ENCODE measurements around the gene FAM204A. TPM values are rescaled to one million over a fixed set of nuclear protein-coding genes. Genes with fewer than 3 reads are reported as not detected.

The FAM204A gene
- total and polyA plus RNA-seq, 10 of the 15 experiments (the other 5 are each of a cell fraction or from before 2014, with no cell fraction given) = 24.5 to 96.0 (median 67.6) TPM

DNA sequence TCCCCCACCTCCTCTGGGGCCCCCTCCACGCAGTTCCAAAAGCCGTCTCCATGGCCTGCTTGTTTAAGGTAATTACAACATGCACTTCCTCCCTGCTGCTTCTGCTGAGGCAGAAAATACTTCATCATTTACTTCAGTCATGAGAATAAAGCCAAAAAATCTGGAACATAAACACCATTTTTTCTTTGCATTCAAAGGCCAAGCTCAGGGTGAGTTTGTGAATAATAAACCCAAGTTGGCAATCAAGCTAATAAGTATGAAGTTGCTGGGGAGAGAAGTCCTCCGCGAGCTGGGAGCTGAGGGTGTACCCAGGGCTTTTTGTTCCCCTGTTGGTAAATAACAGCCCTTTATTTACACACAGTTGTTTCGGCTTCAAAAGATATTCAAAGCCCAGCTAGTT is 70.5 kb downstream of the FAM204A start:
- in situ Hi-C loops (cut with MboI) = no loop called here
- ChIA-PET CTCF (interaction anchor here (0.7 to 1.8 kb wide), 2 partner anchors 12 to 14 kb away, joined by 4 to 6 read pairs; no protein-coding TSS in a partner anchor), POLR2A (no interaction called here), SMC1A (ENCODE audit: uncharacterized antibody, unreplicated experiment) (interaction anchor here (0.9 kb wide), 1 partner anchor 358 kb away, joined by 3 read pairs; no protein-coding TSS in a partner anchor), RAD21 (ENCODE audit: unreplicated experiment) (no interaction called here)
- intact Hi-C loops (cut with micrococcal nuclease; ENCODE audit: unreplicated experiment) = no loop called here
- H3K4me1 ChIP-seq (ENCODE audit: control insufficient read depth, insufficient read depth, low read length) = no peaks in the 10 kb centered on the region
- H4K20me1 ChIP-seq (ENCODE audit: control insufficient read depth, insufficient read depth) = no peaks in the 10 kb centered on the region
- no peak for ATAC-seq
- H3K9me3 ChIP-seq (replicated peaks; ENCODE audit: control insufficient read depth, insufficient read depth, low read length) = no peaks in the 10 kb centered on the region
- 34% methylated on average over 5 of the region's 5 CpGs for WGBS (ENCODE audit: insufficient coverage, insufficient replicate concordance, low lambda C conversion rate, missing lambda C conversion rate)
- no TSS peak for BruUV-seq (replicated peaks)
- no peaks in the 10 kb centered on the region for H3K36me3 ChIP-seq (ENCODE audit: control insufficient read depth in 2 of 2, insufficient read depth in 2 of 2, low read length in 1 of 2)
- no peak overlapping the region for H3K27ac ChIP-seq (ENCODE audit: control insufficient read depth, insufficient read depth)
- H2AFZ ChIP-seq (ENCODE audit: control insufficient read depth, low read depth, low read length) = no peak overlapping the region
- peaks cover 0 to 4% of the 10 kb centered on the region in 2 experiments; a peak in 1 of 4 replicates for H3K27me3 ChIP-seq (replicated peaks in 1 of 2; ENCODE audit: control insufficient read depth in 2 of 2, insufficient read depth in 2 of 2, low read length in 1 of 2)
- FAIRE-seq = no peak
- no peaks in the 10 kb centered on the region for H3K79me2 ChIP-seq (ENCODE audit: control insufficient read depth, insufficient read depth, low read length)
- no peak overlapping the region for H3K9ac ChIP-seq (ENCODE audit: control insufficient read depth, insufficient read depth, low read length)
- DNase-seq (ENCODE audit: low read depth, low spot score) = no peak
- H3K4me2 ChIP-seq (ENCODE audit: control insufficient read depth, insufficient read depth) = no peak overlapping the region
- H3K4me3 ChIP-seq = no peak overlapping the region
- TF ChIP-seq ZNF274 (IDR thresholded peaks at IDR 0.05; ENCODE audit: insufficient read depth, insufficient read length) (no peak), ZBTB33 (IDR thresholded peaks at IDR 0.05) (no peak), TAF1 (IDR thresholded peaks at IDR 0.05; ENCODE audit: borderline replicate concordance, low read depth, low read length) (no peak), POLR2AphosphoS2 (IDR thresholded peaks at IDR 0.05; ENCODE audit: low read depth, low read length) (no peak), NBN (IDR thresholded peaks at IDR 0.05) (no peak), USF1 (IDR thresholded peaks at IDR 0.05; ENCODE audit: borderline replicate concordance, extremely low read length, insufficient read depth, low read depth, low read length) (no peak), RUNX3 (IDR thresholded peaks at IDR 0.05; ENCODE audit: low read length) (no peak), NR2C2 (IDR thresholded peaks at IDR 0.05; ENCODE audit: borderline replicate concordance, control insufficient read depth, insufficient read length, low read depth) (no peak), SRF (IDR thresholded peaks at IDR 0.05; ENCODE audit: low read depth in 2 of 2, low read length in 2 of 2) (no peak)
